ENCODE data around the gene ANAPC4. TPM values are rescaled to one million over a fixed set of nuclear protein-coding genes. Genes with fewer than 3 reads are reported as not detected.

Gene ANAPC4
- total and polyA plus RNA-seq, 2 of the 13 experiments (the other 11 are each of a cell fraction or from before 2014, with no cell fraction given) = 14.5 to 30.2 TPM

- TF ChIP-seq ZNF17 (CRISPR knock-in tag; IDR thresholded peaks at IDR 0.05) = no peak
These were observed 57.1 kb downstream of the ANAPC4 start (continued) for GRCh38 chr4:25433966-25434827.

GRCh38 chr4:25437926-25438325, 60.9 kb downstream of the ANAPC4 start:
- Histone ChIP-seq H3K9me3 (ENCODE audit: low read length) (no peaks in the 10 kb centered on the region), H3K4me3 (replicated peaks in 1 of 3; ENCODE audit: insufficient read depth in 1 of 3, low read depth in 2 of 3, low read length in 3 of 3) (no peak overlapping the region), H3K9ac (ENCODE audit: insufficient read depth, low read depth, low read length) (no peak overlapping the region), H3K79me2 (ENCODE audit: insufficient read depth, low read length) (no peaks in the 10 kb centered on the region), H3K4me2 (ENCODE audit: low read depth, low read length) (no peak overlapping the region), H3K4me1 (ENCODE audit: insufficient read depth, low read length) (no peaks in the 10 kb centered on the region), H2AFZ (ENCODE audit: low read length) (no peak overlapping the region), H3K27me3 (ENCODE audit: control insufficient read depth in 1 of 2, insufficient read depth in 2 of 2, low read length in 2 of 2) (no peaks in the 10 kb centered on the region), H4K20me1 (ENCODE audit: insufficient read depth, low read length) (no peaks in the 10 kb centered on the region), H3K36me3 (replicated peaks in 1 of 2; ENCODE audit: control insufficient read depth in 1 of 2, insufficient read depth in 2 of 2, low read length in 2 of 2) (no peaks in the 10 kb centered on the region), H3K27ac (ENCODE audit: extremely low read length, insufficient read depth, low read length) (no peak overlapping the region)
- no peak for ATAC-seq
- CTCF ChIA-PET (ENCODE audit: low intra/inter-chr PET ratio, low total read pairs) = no interaction called here
- no peak for DNase-seq (ENCODE audit: low spot score)
- no peak for FAIRE-seq
- intact Hi-C loops (cut with micrococcal nuclease; ENCODE audit: unreplicated experiment) (no loop called here), in situ Hi-C loops (cut with HindIII; ENCODE audit: extremely low pct_ligation_motif_present, low pct_unique_long_range_greater_than_20kb) (no loop called here)
- no TSS peak for BruUV-seq (replicated peaks)
- TF ChIP-seq CHCHD3 (CRISPR knock-in tag; IDR thresholded peaks at IDR 0.05) (no peak), ZNF619 (CRISPR knock-in tag; IDR thresholded peaks at IDR 0.05) (no peak), ARID2 (CRISPR knock-in tag; IDR thresholded peaks at IDR 0.05; ENCODE audit: borderline replicate concordance) (no peak), SMC3 (IDR thresholded peaks at IDR 0.05; ENCODE audit: low read length) (no peak), ZNF780A (CRISPR knock-in tag; IDR thresholded peaks at IDR 0.05) (no peak), SNAPC2 (CRISPR knock-in tag; IDR thresholded peaks at IDR 0.05) (no peak), ZNF569 (CRISPR knock-in tag; IDR thresholded peaks at IDR 0.05; ENCODE audit: borderline replicate concordance) (no peak), MEIS1 (CRISPR knock-in tag; IDR thresholded peaks at IDR 0.05; ENCODE audit: borderline replicate concordance) (no peak), HOXA3 (CRISPR knock-in tag; IDR thresholded peaks at IDR 0.05) (no peak), ZBTB49 (CRISPR knock-in tag; IDR thresholded peaks at IDR 0.05; ENCODE audit: borderline replicate concordance) (no peak), ZNF784 (CRISPR knock-in tag; IDR thresholded peaks at IDR 0.05; ENCODE audit: borderline replicate concordance) (no peak), ZNF138 (CRISPR knock-in tag; IDR thresholded peaks at IDR 0.05; ENCODE audit: low read depth) (no peak)
- POLR2A ChIA-PET = no interaction called here
